GM10266 (cell line): ENCODE results near the gene FAM174C.

Experiments used
- DNase-seq: peaks from one replicate; pipeline ENCODE4 v3.0.0; 2012; ENCODE audit errors: extremely low spot score
- TF ChIP-seq, protein P1 (sequence below): IDR thresholded peaks from 2 replicates; pipeline ENCODE4 v1.5.1; 2012; ENCODE audit warnings: mild to moderate bottlenecking, low read depth; ENCODE audit not compliant: control insufficient read depth, insufficient read depth; ENCODE audit errors: missing control alignments

FAM174C gene

GRCh38 chr19:1311543-1312091 lies 36.3 kb downstream of the FAM174C start:
- no peak for DNase-seq
- TF ChIP-seq, protein P1, sequence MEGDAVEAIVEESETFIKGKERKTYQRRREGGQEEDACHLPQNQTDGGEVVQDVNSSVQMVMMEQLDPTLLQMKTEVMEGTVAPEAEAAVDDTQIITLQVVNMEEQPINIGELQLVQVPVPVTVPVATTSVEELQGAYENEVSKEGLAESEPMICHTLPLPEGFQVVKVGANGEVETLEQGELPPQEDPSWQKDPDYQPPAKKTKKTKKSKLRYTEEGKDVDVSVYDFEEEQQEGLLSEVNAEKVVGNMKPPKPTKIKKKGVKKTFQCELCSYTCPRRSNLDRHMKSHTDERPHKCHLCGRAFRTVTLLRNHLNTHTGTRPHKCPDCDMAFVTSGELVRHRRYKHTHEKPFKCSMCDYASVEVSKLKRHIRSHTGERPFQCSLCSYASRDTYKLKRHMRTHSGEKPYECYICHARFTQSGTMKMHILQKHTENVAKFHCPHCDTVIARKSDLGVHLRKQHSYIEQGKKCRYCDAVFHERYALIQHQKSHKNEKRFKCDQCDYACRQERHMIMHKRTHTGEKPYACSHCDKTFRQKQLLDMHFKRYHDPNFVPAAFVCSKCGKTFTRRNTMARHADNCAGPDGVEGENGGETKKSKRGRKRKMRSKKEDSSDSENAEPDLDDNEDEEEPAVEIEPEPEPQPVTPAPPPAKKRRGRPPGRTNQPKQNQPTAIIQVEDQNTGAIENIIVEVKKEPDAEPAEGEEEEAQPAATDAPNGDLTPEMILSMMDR, result no peak

DNA sequence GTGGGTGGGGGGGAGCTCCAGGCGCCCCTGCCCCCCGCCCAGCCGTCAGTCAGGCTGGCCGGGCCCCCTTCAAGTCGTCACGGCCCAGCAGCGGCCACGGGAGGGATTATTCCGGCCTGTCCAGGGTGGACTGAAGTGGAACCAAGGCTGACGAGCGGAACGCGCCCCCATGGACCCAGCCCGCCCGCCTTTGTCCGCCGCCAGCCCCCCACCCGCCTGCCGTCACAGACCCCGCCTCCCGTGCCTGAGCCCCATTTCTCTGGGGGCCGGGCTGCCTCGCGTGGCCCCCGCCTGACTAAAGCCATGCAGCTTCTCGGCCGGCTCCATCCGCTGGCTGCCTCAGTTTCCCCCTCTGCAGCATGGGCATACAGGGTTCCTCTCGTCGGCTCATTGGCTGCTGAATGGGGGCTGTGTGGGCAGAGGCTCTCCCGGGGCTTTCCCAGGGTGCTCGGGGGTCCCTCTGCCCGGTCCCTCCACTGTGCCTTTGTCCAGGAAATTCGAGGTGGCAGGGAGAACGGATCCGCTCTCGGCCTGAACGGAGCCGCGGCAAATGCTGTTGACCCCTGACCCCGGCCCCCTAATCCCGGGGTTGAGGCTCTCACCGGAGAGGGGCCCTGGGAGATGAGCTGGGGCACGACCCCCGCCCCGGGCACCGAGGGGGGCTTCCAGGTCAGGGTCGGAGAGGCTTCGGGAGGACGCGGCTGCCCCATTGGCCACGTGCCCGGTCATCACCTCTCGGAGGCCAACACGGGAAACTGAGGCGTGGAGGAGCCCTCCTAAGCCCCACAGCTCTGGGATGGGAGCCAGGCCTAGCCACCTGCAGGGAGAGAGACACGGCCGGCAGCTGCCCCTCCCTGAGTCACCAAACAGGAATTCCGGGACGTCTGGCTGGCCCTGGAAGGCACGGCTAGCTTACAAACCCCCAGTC lies 37.7 kb downstream of the FAM174C start:
- no peak for DNase-seq

DNA sequence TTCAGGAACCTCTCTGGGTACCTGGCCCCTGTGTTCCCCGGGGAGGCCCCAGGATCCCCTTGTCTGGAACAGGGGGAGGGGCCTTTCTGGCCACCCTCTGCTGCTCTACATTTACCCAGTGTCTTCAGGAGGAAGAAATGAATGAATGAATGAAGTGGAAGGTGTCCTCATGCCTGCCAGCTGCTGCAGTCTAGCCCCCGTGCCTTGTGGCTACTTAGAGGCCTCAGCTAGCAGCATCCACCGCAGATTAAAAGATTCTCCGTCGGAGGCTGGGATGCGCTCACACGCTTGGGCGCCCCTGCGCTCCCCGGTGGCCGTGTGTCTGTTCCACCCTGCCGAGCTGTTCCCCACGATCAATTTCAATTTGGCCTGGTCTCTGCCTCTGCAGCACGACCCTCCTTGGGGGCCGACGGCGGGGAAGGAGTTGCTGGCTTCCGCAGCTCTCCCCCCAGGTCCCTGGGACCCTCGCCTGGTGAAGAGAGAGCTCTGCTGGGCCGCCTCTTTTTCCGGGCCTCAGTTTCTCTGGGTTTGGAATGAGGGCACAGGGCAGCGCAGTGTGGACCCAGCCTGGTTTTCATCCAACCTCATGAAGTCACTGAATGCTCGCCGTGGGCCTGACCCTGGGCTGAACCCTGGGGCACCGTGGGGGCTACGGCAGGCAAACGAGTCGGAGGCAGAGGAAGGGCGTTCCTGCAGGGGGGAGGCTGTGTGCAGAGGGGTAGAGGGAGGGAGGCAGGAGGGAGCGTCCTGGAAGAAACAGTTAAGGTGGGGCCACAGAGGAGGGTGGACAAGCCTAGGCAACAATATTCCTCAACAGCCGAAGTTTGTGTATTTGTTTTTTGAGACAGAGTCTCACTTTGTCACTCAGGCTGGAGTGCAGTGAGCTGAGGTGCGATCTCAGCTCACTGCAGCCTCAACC lies 38.6 kb downstream of the FAM174C start:
- DNase-seq, result no peak
- TF ChIP-seq, protein P1, result no peak

More for the DNA sequence above, 37.7 kb downstream of the FAM174C start:
- TF ChIP-seq, protein P1, result no peak

GRCh38 chr19:1315470-1316166 lies 40.3 kb downstream of the FAM174C start:
- peak; percentile 90 for DNase-seq
- TF ChIP-seq, protein P1, result peak; percentile 71

GRCh38 chr19:1316466-1316865 lies 41.1 kb downstream of the FAM174C start:
- DNase-seq, result no peak
- TF ChIP-seq, protein P1, result no peak

DNA sequence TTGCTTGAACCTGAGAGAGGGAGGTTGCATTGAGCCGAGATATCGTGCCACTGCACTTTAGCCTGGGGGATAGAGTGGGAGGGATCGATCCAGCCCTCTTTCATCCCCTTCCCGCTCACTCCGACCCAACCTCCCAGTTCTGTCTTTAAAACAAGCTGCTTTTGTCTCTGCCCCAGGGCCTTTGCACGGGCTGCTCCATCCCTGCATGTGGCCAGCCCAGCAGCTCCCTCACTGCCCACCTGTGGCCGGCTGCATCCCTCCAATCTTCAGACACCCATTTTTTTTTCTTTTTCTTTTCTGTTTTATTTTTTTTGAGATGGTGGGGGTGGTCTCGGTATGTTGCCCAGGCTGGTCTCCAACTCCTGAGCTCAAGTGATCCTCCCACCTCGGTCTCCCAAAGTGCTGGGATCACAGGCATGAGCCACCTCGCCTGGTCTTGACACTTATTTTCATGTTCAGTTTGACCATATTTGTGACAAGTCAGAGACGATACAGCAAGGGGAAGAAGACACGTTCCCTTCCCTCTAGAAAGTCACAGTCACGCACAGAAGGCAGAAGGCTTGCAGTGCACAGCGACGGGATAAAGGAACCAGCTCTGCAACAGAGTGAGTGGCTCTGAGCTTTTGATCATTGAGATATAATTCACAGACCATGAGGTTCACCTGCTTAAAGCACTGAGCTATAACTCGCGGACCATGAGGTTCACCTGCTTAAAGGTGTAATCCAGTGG lies 42.1 kb downstream of the FAM174C start:
- TF ChIP-seq, protein P1, result no peak
- DNase-seq, result no peak
